Astrocyte (in vitro differentiated cells and primary cell): ENCODE measurements around the gene HOXB4. TPM values are rescaled to one million over a fixed set of nuclear protein-coding genes. Genes with fewer than 3 reads are reported as not detected.

Source experiments
- DNase-seq: peaks from one replicate; pipeline ENCODE4 v3.0.0-alpha.2; 2010; ENCODE audit warnings: low read depth
- FAIRE-seq: peaks from 2 replicates; lab custom pipeline; 2011; peaks lifted over from hg19 to GRCh38; lab: Jason Lieb, UNC
- H2AFZ ChIP-seq: 2 replicates; pipeline ENCODE4 v1.6.0; 2012; ENCODE audit warnings: low read depth, low read length, inconsistent platforms
- H3K27ac ChIP-seq: 2 replicates; pipeline ENCODE4 v1.5.1; 2011; ENCODE audit warnings: low read depth, low read length, inconsistent platforms
- H3K27me3 ChIP-seq: 2 replicates; pipeline ENCODE4 v1.6.0; 2011; ENCODE audit warnings: low read length, inconsistent platforms; ENCODE audit not compliant: insufficient read depth
- H3K36me3 ChIP-seq: 2 replicates; pipeline ENCODE4 v1.5.1; 2011; ENCODE audit warnings: low read length, inconsistent platforms; ENCODE audit not compliant: insufficient read depth
- H3K4me1 ChIP-seq: 2 replicates; pipeline ENCODE4 v1.5.1; 2011; ENCODE audit warnings: low read length, inconsistent platforms; ENCODE audit not compliant: insufficient read depth
- H3K4me2 ChIP-seq: 2 replicates; pipeline ENCODE4 v1.6.0; 2012; ENCODE audit warnings: low read length, inconsistent platforms
- H3K4me3 ChIP-seq: 2 replicates; pipeline ENCODE4 v1.5.1; 2011; ENCODE audit warnings: low read depth, mild to moderate bottlenecking, low read length, inconsistent platforms; ENCODE audit not compliant: insufficient read depth
- H3K79me2 ChIP-seq: 2 replicates; pipeline ENCODE4 v1.6.0; 2012; ENCODE audit warnings: mild to moderate bottlenecking, low read length, inconsistent platforms; ENCODE audit not compliant: insufficient read depth
- H3K9ac ChIP-seq: 2 replicates; pipeline ENCODE4 v1.6.0; 2012; ENCODE audit warnings: mild to moderate bottlenecking, low read length, inconsistent platforms
- H3K9me3 ChIP-seq: 2 replicates; pipeline ENCODE4 v1.5.1; 2012; ENCODE audit warnings: low read depth, mild to moderate bottlenecking, low read length, inconsistent platforms; ENCODE audit not compliant: insufficient read depth
- H4K20me1 ChIP-seq: 2 replicates; pipeline ENCODE4 v1.6.0; 2012; ENCODE audit warnings: low read length, inconsistent platforms; ENCODE audit not compliant: insufficient read depth
- H3K27ac Mint-ChIP-seq: one replicate; pipeline ENCODE4 v1.8.0; 2021; ENCODE audit warnings: mild to moderate bottlenecking, mixed read lengths; ENCODE audit not compliant: unreplicated experiment
- H3K27me3 Mint-ChIP-seq: one replicate; pipeline ENCODE4 v1.8.0; 2021; ENCODE audit warnings: low read depth, mixed read lengths; ENCODE audit not compliant: unreplicated experiment
- H3K36me3 Mint-ChIP-seq: one replicate; pipeline ENCODE4 v1.8.0; 2021; ENCODE audit warnings: low read depth, mixed read lengths; ENCODE audit not compliant: unreplicated experiment
- H3K4me1 Mint-ChIP-seq: one replicate; pipeline ENCODE4 v1.8.0; 2021; ENCODE audit warnings: low read depth, mixed read lengths; ENCODE audit not compliant: unreplicated experiment
- H3K4me3 Mint-ChIP-seq: one replicate; pipeline ENCODE4 v1.8.0; 2021; ENCODE audit warnings: mild to moderate bottlenecking, moderate library complexity, mixed read lengths; ENCODE audit not compliant: unreplicated experiment
- H3K9me3 Mint-ChIP-seq: one replicate; pipeline ENCODE4 v1.8.0; 2021; ENCODE audit warnings: mild to moderate bottlenecking, mixed read lengths; ENCODE audit not compliant: unreplicated experiment
- EZH2 ChIP-seq: IDR thresholded peaks from 2 replicates; pipeline ENCODE4 v1.6.1; 2012; ENCODE audit warnings: mild to moderate bottlenecking, low read length, inconsistent platforms; ENCODE audit not compliant: insufficient read depth
- total RNA-seq: library from RNA; stranded (reverse); gene quantifications from 2 replicates; pipeline ENCODE4 v1.2.1, GENCODE V29; 2021
- TF ChIP-seq, protein P1 (sequence below): IDR thresholded peaks from 2 replicates; pipeline ENCODE4 v1.5.1; 2011; ENCODE audit warnings: low read depth, mild to moderate bottlenecking, inconsistent platforms, low read length, moderate library complexity; ENCODE audit not compliant: insufficient read depth

HOXB4 gene
- total RNA-seq, 1 donor from 2014 or later: not detected

- Histone ChIP-seq H3K4me3 (peak overlapping the region; percentile 35), H3K27me3 (peaks cover 89% of the 10 kb centered on the region), H4K20me1 (no peaks in the 10 kb centered on the region), H3K4me1 (peaks cover 21% of the 10 kb centered on the region), H3K36me3 (no peaks in the 10 kb centered on the region), H2AFZ (no peak overlapping the region), H3K9me3 (no peaks in the 10 kb centered on the region), H3K9ac (peak overlapping the region; percentile 62), H3K79me2 (peaks cover 95% of the 10 kb centered on the region), H3K27ac (peak overlapping the region; percentile 52), H3K4me2 (peak overlapping the region; percentile 86)
- Mint-ChIP-seq H3K27me3 (peaks cover 3% of the 10 kb centered on the region), H3K4me3 (no peak overlapping the region), H3K4me1 (no peaks in the 10 kb centered on the region), H3K27ac (peak overlapping the region; percentile 22), H3K36me3 (no peaks in the 10 kb centered on the region), H3K9me3 (peaks cover 11% of the 10 kb centered on the region)
- TF ChIP-seq, protein P1, sequence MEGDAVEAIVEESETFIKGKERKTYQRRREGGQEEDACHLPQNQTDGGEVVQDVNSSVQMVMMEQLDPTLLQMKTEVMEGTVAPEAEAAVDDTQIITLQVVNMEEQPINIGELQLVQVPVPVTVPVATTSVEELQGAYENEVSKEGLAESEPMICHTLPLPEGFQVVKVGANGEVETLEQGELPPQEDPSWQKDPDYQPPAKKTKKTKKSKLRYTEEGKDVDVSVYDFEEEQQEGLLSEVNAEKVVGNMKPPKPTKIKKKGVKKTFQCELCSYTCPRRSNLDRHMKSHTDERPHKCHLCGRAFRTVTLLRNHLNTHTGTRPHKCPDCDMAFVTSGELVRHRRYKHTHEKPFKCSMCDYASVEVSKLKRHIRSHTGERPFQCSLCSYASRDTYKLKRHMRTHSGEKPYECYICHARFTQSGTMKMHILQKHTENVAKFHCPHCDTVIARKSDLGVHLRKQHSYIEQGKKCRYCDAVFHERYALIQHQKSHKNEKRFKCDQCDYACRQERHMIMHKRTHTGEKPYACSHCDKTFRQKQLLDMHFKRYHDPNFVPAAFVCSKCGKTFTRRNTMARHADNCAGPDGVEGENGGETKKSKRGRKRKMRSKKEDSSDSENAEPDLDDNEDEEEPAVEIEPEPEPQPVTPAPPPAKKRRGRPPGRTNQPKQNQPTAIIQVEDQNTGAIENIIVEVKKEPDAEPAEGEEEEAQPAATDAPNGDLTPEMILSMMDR: no peak
- TF ChIP-seq EZH2: peak; percentile 81
- no peak for DNase-seq
- FAIRE-seq: no peak
These were observed 9.5 kb downstream of the HOXB4 start for GRCh38 chr17:48568499-48569239.

DNA sequence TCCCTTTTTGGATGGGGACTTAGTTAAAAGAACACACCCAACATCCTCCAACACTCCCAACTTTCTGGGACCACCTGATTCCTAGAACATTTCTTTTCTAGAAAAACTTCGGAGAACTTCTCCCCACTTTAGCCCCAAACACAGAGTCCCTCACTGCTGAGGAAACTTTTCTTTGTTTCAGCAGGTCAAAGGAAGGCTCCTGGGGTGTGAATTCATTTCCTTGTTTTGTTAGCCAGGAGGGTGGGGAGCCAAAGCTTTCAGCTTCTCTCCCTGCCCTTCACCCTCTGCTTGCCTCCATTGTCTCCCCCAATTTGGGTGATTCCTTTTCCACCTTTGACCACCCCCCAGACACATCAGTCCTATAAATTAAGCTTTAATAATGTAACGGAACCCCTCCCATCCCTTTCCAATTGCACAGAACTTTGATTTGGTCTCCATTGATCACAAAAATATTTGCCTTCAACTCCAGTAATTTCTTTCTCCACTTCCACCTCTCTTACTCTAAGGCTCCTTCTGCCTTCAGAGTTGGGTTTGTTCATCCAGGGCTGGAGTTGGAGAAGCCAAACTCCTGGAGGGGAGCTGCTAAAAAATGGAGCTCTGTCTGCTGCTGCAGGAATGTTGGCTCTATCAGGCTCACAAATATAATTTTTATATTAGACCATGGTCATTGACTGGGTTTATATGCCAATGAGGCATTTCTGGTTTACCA, 10.3 kb downstream of the HOXB4 start:
- Mint-ChIP-seq H3K4me1 (no peaks in the 10 kb centered on the region), H3K27ac (no peak overlapping the region), H3K36me3 (no peaks in the 10 kb centered on the region), H3K9me3 (peaks cover 12% of the 10 kb centered on the region), H3K4me3 (no peak overlapping the region), H3K27me3 (peaks cover 11% of the 10 kb centered on the region)
- H4K20me1 ChIP-seq: no peaks in the 10 kb centered on the region
- peaks cover 95% of the 10 kb centered on the region for H3K79me2 ChIP-seq
- no peaks in the 10 kb centered on the region for H3K36me3 ChIP-seq
- H2AFZ ChIP-seq: no peak overlapping the region
- H3K9me3 ChIP-seq: no peaks in the 10 kb centered on the region
- H3K27me3 ChIP-seq: peaks cover 89% of the 10 kb centered on the region
- H3K27ac ChIP-seq: peak overlapping the region; percentile 30
- H3K4me3 ChIP-seq: no peak overlapping the region
- FAIRE-seq: no peak
- H3K4me1 ChIP-seq: peaks cover 21% of the 10 kb centered on the region
- H3K4me2 ChIP-seq: peak overlapping the region; percentile 86
- TF ChIP-seq, protein P1: no peak
- no peak for TF ChIP-seq EZH2
- no peak for DNase-seq
- H3K9ac ChIP-seq: peak overlapping the region; percentile 62
